Measurements from ENCODE around the gene WNT7B.

DNA sequence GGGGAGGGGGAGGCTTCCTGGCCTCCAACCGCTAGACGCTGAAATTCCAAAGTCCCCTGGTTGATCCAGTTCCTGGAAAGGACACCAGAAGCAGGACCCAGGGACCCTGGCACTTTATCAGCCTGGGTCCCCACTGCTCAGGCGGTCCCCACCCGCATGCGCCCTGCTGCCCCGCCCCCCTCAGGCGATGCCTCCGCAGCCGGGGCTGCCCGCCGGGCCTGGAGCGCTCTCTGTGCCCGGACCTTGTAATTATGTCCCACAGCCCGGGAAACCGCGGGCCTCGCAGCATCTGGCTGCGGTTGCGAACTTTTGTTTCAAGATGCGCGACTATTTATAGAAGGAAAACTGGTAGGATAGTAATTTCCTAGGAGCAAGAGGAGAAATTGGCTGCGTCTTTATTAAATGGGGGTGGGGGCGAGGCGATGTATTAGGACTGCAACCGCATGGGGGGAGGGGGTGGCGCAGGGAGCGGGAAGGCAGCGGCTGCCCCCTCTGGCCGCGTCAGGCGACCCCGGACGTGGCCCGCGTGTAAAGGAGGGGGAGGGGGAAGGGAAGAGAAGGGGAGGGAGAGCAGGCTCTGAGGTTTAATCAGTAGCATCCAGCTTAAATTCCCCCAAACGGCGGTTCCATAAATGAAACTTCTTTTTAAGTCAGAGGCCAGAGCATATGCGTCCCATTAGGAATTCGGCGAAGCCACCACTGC, 6.1 kb downstream of the WNT7B start:
- TF ChIP-seq SP1 (IDR thresholded peaks at IDR 0.05; ENCODE audit: low read depth, low read length) (no peak), YY1 (IDR thresholded peaks at IDR 0.05; ENCODE audit: low read depth, low read length) (no peak), NRF1 (conservative IDR thresholded peaks at IDR 0.05; ENCODE audit: low read depth, low read length) (no peak), CTCF (IDR thresholded peaks at IDR 0.05 in 2 of 3, conservative IDR thresholded peaks at IDR 0.05 in 1 of 3; ENCODE audit: control insufficient read depth in 2 of 3, extremely low read depth in 1 of 3, insufficient read depth in 1 of 3, low read depth in 3 of 3, low read length in 3 of 3) (no peak), HCFC1 (IDR thresholded peaks at IDR 0.05; ENCODE audit: low read length) (no peak), SUZ12 (IDR thresholded peaks at IDR 0.05; ENCODE audit: unreplicated experiment) (no peak), SIN3A (IDR thresholded peaks at IDR 0.05; ENCODE audit: low read depth, low read length) (no peak)
- TF ChIP-seq, protein P1, sequence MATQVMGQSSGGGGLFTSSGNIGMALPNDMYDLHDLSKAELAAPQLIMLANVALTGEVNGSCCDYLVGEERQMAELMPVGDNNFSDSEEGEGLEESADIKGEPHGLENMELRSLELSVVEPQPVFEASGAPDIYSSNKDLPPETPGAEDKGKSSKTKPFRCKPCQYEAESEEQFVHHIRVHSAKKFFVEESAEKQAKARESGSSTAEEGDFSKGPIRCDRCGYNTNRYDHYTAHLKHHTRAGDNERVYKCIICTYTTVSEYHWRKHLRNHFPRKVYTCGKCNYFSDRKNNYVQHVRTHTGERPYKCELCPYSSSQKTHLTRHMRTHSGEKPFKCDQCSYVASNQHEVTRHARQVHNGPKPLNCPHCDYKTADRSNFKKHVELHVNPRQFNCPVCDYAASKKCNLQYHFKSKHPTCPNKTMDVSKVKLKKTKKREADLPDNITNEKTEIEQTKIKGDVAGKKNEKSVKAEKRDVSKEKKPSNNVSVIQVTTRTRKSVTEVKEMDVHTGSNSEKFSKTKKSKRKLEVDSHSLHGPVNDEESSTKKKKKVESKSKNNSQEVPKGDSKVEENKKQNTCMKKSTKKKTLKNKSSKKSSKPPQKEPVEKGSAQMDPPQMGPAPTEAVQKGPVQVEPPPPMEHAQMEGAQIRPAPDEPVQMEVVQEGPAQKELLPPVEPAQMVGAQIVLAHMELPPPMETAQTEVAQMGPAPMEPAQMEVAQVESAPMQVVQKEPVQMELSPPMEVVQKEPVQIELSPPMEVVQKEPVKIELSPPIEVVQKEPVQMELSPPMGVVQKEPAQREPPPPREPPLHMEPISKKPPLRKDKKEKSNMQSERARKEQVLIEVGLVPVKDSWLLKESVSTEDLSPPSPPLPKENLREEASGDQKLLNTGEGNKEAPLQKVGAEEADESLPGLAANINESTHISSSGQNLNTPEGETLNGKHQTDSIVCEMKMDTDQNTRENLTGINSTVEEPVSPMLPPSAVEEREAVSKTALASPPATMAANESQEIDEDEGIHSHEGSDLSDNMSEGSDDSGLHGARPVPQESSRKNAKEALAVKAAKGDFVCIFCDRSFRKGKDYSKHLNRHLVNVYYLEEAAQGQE (IDR thresholded peaks at IDR 0.05; ENCODE audit: low read depth, low read length), result no peak
